Transverse colon (tissue), 3 donors: ENCODE measurements around the gene ITIH4.

Experiments used
- EP300 ChIP-seq: sonication (generic); formaldehyde crosslinking; IDR thresholded peaks from one replicate; pipeline ENCODE4 v1.6.1; 2017; ENCODE audit warnings: antibody characterized with exemption, low read depth
- POLR2A ChIP-seq: fragments of 450-650 bp; IDR thresholded peaks from one replicate; pipeline ENCODE4 v1.6.1; 2016; ENCODE audit warnings: antibody characterized with exemption, mild to moderate bottlenecking, moderate library complexity
- POLR2AphosphoS5 ChIP-seq, 3 donors: sonication (generic); formaldehyde crosslinking; IDR thresholded peaks; one replicate each; pipeline ENCODE4 v1.6.1; 2016; ENCODE audit warnings: antibody characterized with exemption in 3 of 3

DNA sequence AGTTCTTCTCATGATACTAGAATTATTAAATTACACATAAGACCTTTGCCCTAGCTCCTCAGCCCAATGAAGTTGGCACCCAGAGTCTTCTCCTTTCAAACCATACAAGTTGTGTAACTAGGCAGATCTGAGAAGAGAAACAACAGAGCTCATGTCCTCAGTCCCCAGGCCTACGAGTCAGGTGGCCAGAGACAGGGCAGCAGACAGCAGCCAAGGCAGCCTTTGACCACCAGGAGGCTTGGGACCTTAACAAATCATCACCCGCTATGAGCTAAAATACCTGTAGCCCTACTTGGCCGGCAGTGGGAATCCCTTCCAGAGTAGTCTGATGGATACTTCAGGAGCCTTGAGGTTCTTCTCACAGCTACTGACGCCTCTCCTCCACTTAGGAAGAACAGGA, 48.6 kb upstream of the ITIH4 start:
- no peak for TF ChIP-seq EP300
- TF ChIP-seq POLR2AphosphoS5 (IDR thresholded peaks at IDR 0.05) = no peak
- TF ChIP-seq POLR2A = no peak
